Endothelial cell of umbilical vein (primary cell): ENCODE data around the gene AKR1C4. TPM values are rescaled to one million over a fixed set of nuclear protein-coding genes. Genes with fewer than 3 reads are reported as not detected.

Experiments used
- BruUV-seq: library from RNA; stranded (reverse); fragments of 400-500 nt; replicated peaks from 2 replicates; lab custom pipeline; 2021; lab: Mats Ljungman, UMichigan
- CTCF ChIA-PET: fragments of 300-600, 350-600 bp; sonication (Branson Sonifier 250); formaldehyde crosslinking; loops from one replicate; lab custom pipeline; 2021; ENCODE audit warnings: antibody characterized with exemption, inconsistent platforms; lab: Charles Lee
- POLR2A ChIA-PET: fragments of 300-600, 350-600 bp; sonication (Branson Sonifier 250); formaldehyde crosslinking; loops from one replicate; lab custom pipeline; 2021; ENCODE audit warnings: antibody characterized with exemption, inconsistent platforms; lab: Charles Lee
- DNase-seq: peaks from one replicate; pipeline ENCODE4 v3.0.0-alpha.2; 2011; ENCODE audit warnings: low read depth, low spot score
- FAIRE-seq: peaks from 2 replicates; lab custom pipeline; 2011; peaks lifted over from hg19 to GRCh38; lab: Jason Lieb, UNC
- H2AFZ ChIP-seq: 2 replicates; pipeline ENCODE4 v1.6.0; 2012; ENCODE audit warnings: low read depth, low read length, control low read depth, inconsistent platforms
- H3K27ac ChIP-seq: 2 replicates; pipeline ENCODE4 v1.5.1; 2011; ENCODE audit warnings: low read depth, mild to moderate bottlenecking, control low read depth, low read length, moderate library complexity; ENCODE audit not compliant: insufficient read depth
- H3K27me3 ChIP-seq, 2 experiments: 2 replicates each; pipeline versions ENCODE4 v1.6.0 to v1.6.1; 2011; ENCODE audit warnings: low read length in 2 of 2, mixed read lengths in 1 of 2; ENCODE audit not compliant: control insufficient read depth in 2 of 2, insufficient read depth in 2 of 2
- H3K36me3 ChIP-seq, 2 experiments: 2 replicates in 1 of 2; 3 replicates in 1 of 2; pipeline ENCODE4 v1.5.1; 2011; ENCODE audit warnings: low read length in 2 of 2, mild to moderate bottlenecking in 1 of 2, moderate library complexity in 1 of 2; ENCODE audit not compliant: control insufficient read depth in 2 of 2, insufficient read depth in 2 of 2; ENCODE audit errors: extremely low read depth in 1 of 2
- H3K4me1 ChIP-seq: 3 replicates; pipeline ENCODE4 v1.5.1; 2011; ENCODE audit warnings: mild to moderate bottlenecking, low read length; ENCODE audit not compliant: control insufficient read depth, insufficient read depth; ENCODE audit errors: extremely low read depth
- H3K4me2 ChIP-seq: 2 replicates; pipeline ENCODE4 v1.6.1; 2011; ENCODE audit warnings: low read length, control low read depth, mixed read lengths; ENCODE audit not compliant: insufficient read depth
- H3K4me3 ChIP-seq, 3 experiments: fragments of 200-600 bp in 1 of 3; sonication (generic), shearing (Covaris generic) in 1 of 3; replicated peaks in 1 of 3; 2 replicates each; pipeline ENCODE4 v1.5.1; 2011 to 2016; ENCODE audit warnings: control low read depth in 3 of 3, low read length in 3 of 3, mild to moderate bottlenecking in 2 of 3, inconsistent platforms in 1 of 3, low read depth in 1 of 3, moderate library complexity in 1 of 3; ENCODE audit not compliant: insufficient read depth in 1 of 3
- H3K79me2 ChIP-seq: 2 replicates; pipeline ENCODE4 v1.6.0; 2012; ENCODE audit warnings: low read length, inconsistent platforms; ENCODE audit not compliant: control insufficient read depth, insufficient read depth
- H3K9ac ChIP-seq: replicated peaks from 2 replicates; pipeline ENCODE3; 2011; ENCODE audit warnings: low read length, control low read depth; ENCODE audit not compliant: insufficient read depth; ENCODE audit errors: extremely low read depth
- H3K9me1 ChIP-seq: replicated peaks from 3 replicates; pipeline ENCODE4 v1.6.0; 2011; ENCODE audit warnings: mild to moderate bottlenecking, low read length; ENCODE audit not compliant: control insufficient read depth, insufficient read depth; ENCODE audit errors: extremely low read depth
- H3K9me3 ChIP-seq: replicated peaks from 2 replicates; pipeline ENCODE4 v1.5.1; 2012; ENCODE audit warnings: low read length, inconsistent platforms; ENCODE audit not compliant: control insufficient read depth, insufficient read depth
- H4K20me1 ChIP-seq: replicated peaks from 2 replicates; pipeline ENCODE3; 2011; ENCODE audit warnings: mild to moderate bottlenecking, low read length; ENCODE audit not compliant: control insufficient read depth, insufficient read depth; ENCODE audit errors: extremely low read depth
- EZH2 ChIP-seq: IDR thresholded peaks from 2 replicates; pipeline ENCODE4 v1.6.1; 2012; ENCODE audit warnings: borderline replicate concordance, low read depth, mild to moderate bottlenecking, moderate library complexity, low read length, inconsistent platforms; ENCODE audit not compliant: severe bottlenecking
- FOS ChIP-seq: IDR thresholded peaks from 2 replicates; pipeline ENCODE4 v1.6.1; 2011; ENCODE audit warnings: mild to moderate bottlenecking, low read length, moderate library complexity, borderline replicate concordance; ENCODE audit not compliant: insufficient read depth
- GATA2 ChIP-seq: IDR thresholded peaks from 2 replicates; pipeline ENCODE4 v1.7.0; 2011; ENCODE audit warnings: low read depth, mild to moderate bottlenecking, moderate library complexity, mixed read lengths, low read length; ENCODE audit not compliant: insufficient read length, insufficient read depth
- JUN ChIP-seq: IDR thresholded peaks from 2 replicates; pipeline ENCODE4 v1.6.1; 2011; ENCODE audit warnings: borderline replicate concordance, low read depth; ENCODE audit not compliant: insufficient read length, insufficient read depth
- MYC ChIP-seq: IDR thresholded peaks from one replicate; pipeline ENCODE4 v1.6.1; 2011; ENCODE audit warnings: mild to moderate bottlenecking, low read depth, low read length
- POLR2A ChIP-seq: IDR thresholded peaks from 2 replicates; pipeline ENCODE4 v1.6.1; 2012; ENCODE audit warnings: low read depth, mild to moderate bottlenecking, control low read depth, low read length
- dilution Hi-C: fragments of 300-500 bp; cut with MboI; formaldehyde crosslinking; loops from one replicate; pipeline ENCODE4 v1.15.0; 2019; ENCODE audit warnings: low sequenced_read_pairs; ENCODE audit not compliant: extremely low pct_ligation_motif_present
- intact Hi-C: fragments of 100-400 bp; cut with micrococcal nuclease; formaldehyde crosslinking; loops from one replicate; pipeline ENCODE4 v1.10.0; 2022
- polyA plus RNA-seq, 4 experiments: library from polyadenylated mRNA; depleted of rRNA in 3 of 4; stranded (reverse) in 3 of 4; unstranded in 1 of 4; fragments of >200 nt; gene quantifications; 2 replicates each; pipeline versions ENCODE4 v1.2.1 to v1.2.3, GENCODE V29; 2011 to 2012; ENCODE audit warnings: missing spikeins in 1 of 4
- total RNA-seq: library from RNA; stranded (reverse); gene quantifications from 2 replicates; pipeline ENCODE4 v1.2.3, GENCODE V29; 2021
- TF ChIP-seq, protein P1 (sequence below): IDR thresholded peaks from 2 replicates; pipeline ENCODE4 v1.6.1; 2011; ENCODE audit not compliant: insufficient read depth, insufficient read length
- TF ChIP-seq, protein P2 (sequence below), 2 donors: IDR thresholded peaks; 1 replicate in 1 of 2; 2 replicates in 1 of 2; pipeline ENCODE4 v1.5.1; 2011; ENCODE audit warnings: low read length in 2 of 2, mild to moderate bottlenecking in 2 of 2, moderate library complexity in 2 of 2, control low read depth in 1 of 2, inconsistent platforms in 1 of 2, low read depth in 1 of 2; ENCODE audit not compliant: insufficient read depth in 1 of 2; ENCODE audit errors: extremely low read depth in 1 of 2

Gene AKR1C4
- total and polyA plus RNA-seq, 2 donors (not counting 3 experiments of a cell fraction or from before 2014, with no cell fraction given) = not detected

DNA sequence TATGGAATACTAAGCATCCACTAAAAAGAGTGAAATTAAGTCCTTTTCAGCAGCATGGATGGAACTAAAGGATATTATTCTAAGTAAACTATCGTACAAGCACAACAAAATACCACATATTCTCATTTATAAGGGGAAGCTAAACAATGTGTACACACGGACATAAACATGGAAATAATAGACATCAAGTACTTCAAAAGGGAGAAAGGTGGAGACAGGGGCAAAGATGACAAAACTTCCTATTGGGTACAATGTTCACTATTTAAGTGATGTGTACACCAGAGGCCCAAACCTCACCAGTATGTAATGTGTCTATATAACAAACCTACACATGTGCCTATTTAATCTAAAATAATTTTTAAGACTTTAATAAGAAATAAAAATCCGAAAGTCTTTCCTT lies 2.2 kb upstream of the AKR1C4 start:
- Histone ChIP-seq H3K9me1 (no peaks in the 10 kb centered on the region), H3K27me3 (no peaks in the 10 kb centered on the region), H3K36me3 (no peaks in the 10 kb centered on the region), H4K20me1 (no peaks in the 10 kb centered on the region), H3K9me3 (no peaks in the 10 kb centered on the region), H3K4me3 (no peak overlapping the region), H3K79me2 (no peaks in the 10 kb centered on the region), H3K4me2 (no peak overlapping the region), H3K27ac (no peak overlapping the region), H2AFZ (no peak overlapping the region), H3K4me1 (no peaks in the 10 kb centered on the region), H3K9ac (no peak overlapping the region)
- FAIRE-seq (no peak), DNase-seq (no peak)
- ChIA-PET POLR2A (no interaction called here), CTCF (no interaction called here)
- BruUV-seq = no TSS peak
- dilution Hi-C loops = no loop called here
- no peak for TF ChIP-seq EZH2
- no peak for TF ChIP-seq GATA2
- intact Hi-C loops = no loop called here

DNA sequence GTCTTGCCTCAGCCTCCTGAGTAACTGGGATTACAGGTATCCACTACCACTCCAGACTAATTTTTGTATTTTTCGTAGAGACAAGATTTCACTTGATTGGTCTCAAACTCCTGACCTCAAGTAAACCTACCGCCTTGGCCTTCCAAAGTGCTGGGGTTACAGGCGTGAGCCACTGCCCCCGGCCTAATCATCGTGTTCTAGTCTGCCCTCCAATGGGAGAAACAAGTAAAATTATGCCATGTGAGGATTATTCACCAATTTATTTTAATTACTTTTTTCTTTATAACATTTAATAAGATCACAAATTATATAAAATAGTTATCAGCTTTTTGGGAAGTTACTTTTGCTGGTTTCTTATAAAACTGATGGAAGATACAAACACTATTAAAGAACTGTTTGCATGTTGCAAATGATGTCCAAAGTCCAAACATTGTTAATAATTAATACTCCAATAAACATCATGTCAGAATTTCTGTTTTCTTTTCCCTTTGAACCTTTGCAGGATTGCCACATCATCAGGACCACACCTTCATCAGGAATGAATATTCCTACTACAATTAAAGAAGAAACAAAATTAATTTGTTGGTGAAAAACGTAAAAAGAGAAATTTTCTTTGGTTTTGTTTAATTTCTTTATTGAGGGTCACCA lies 786 bp upstream of the AKR1C4 start:
- ChIA-PET POLR2A (no interaction called here), CTCF (interaction anchor here (1.8 kb wide), 1 partner anchor 26 kb away, joined by 4 read pairs; no protein-coding TSS in a partner anchor)
- H3K9ac ChIP-seq = no peak overlapping the region
- no peak overlapping the region for H3K27ac ChIP-seq
- intact Hi-C loops = no loop called here
- H3K36me3 ChIP-seq = no peaks in the 10 kb centered on the region
- H3K79me2 ChIP-seq = no peaks in the 10 kb centered on the region
- no peak overlapping the region for H3K4me2 ChIP-seq
- no peak overlapping the region for H3K4me3 ChIP-seq
- H3K4me1 ChIP-seq = no peaks in the 10 kb centered on the region
- no peaks in the 10 kb centered on the region for H3K9me3 ChIP-seq
- FAIRE-seq (no peak), DNase-seq (no peak)
- BruUV-seq = no TSS peak
- dilution Hi-C loops = no loop called here
- no peak overlapping the region for H2AFZ ChIP-seq
- H3K27me3 ChIP-seq = no peaks in the 10 kb centered on the region
- H4K20me1 ChIP-seq = no peaks in the 10 kb centered on the region
- no peaks in the 10 kb centered on the region for H3K9me1 ChIP-seq
- TF ChIP-seq POLR2A = no peak
- TF ChIP-seq, protein P1, sequence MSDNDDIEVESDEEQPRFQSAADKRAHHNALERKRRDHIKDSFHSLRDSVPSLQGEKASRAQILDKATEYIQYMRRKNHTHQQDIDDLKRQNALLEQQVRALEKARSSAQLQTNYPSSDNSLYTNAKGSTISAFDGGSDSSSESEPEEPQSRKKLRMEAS = no peak
- no peak for TF ChIP-seq GATA2
- no peak for TF ChIP-seq MYC
- no peak for TF ChIP-seq EZH2
- no peak for TF ChIP-seq JUN
- no peak for TF ChIP-seq FOS
- TF ChIP-seq, protein P2, sequence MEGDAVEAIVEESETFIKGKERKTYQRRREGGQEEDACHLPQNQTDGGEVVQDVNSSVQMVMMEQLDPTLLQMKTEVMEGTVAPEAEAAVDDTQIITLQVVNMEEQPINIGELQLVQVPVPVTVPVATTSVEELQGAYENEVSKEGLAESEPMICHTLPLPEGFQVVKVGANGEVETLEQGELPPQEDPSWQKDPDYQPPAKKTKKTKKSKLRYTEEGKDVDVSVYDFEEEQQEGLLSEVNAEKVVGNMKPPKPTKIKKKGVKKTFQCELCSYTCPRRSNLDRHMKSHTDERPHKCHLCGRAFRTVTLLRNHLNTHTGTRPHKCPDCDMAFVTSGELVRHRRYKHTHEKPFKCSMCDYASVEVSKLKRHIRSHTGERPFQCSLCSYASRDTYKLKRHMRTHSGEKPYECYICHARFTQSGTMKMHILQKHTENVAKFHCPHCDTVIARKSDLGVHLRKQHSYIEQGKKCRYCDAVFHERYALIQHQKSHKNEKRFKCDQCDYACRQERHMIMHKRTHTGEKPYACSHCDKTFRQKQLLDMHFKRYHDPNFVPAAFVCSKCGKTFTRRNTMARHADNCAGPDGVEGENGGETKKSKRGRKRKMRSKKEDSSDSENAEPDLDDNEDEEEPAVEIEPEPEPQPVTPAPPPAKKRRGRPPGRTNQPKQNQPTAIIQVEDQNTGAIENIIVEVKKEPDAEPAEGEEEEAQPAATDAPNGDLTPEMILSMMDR (IDR thresholded peaks at IDR 0.05; ENCODE audit: extremely low read depth in 1 of 2, insufficient read depth in 1 of 2, low read depth in 1 of 2, low read length in 2 of 2) = no peak
